ENCODE data around the gene ETV1. TPM values are rescaled to one million over a fixed set of nuclear protein-coding genes. Genes with fewer than 3 reads are reported as not detected.

ETV1 gene
- polyA plus RNA-seq, 1 donor from 2014 or later, result 1.5 TPM

GRCh38 chr7:13841284-13841683, 148.2 kb downstream of the ETV1 start:
- no peaks in the 10 kb centered on the region for H3K36me3 ChIP-seq (ENCODE audit: insufficient read depth, low read length)
- H2AFZ ChIP-seq (ENCODE audit: low read depth, low read length), result no peak overlapping the region
- H3K79me2 ChIP-seq (replicated peaks; ENCODE audit: insufficient read depth, low read length), result no peaks in the 10 kb centered on the region
- TF ChIP-seq MXI1 (conservative IDR thresholded peaks at IDR 0.05; ENCODE audit: poor library complexity, severe bottlenecking), result no peak
- no peaks in the 10 kb centered on the region for H3K9me3 ChIP-seq (ENCODE audit: low read length)
- H3K9ac ChIP-seq (ENCODE audit: low read length), result no peak overlapping the region
- no peak overlapping the region for H3K27ac ChIP-seq (ENCODE audit: low read length)
- H3K4me3 ChIP-seq (ENCODE audit: low read length), result no peak overlapping the region
- H3K4me2 ChIP-seq (ENCODE audit: low read length), result no peak overlapping the region
- no peaks in the 10 kb centered on the region for H3K27me3 ChIP-seq (ENCODE audit: insufficient read depth, low read depth, low read length)
- no peaks in the 10 kb centered on the region for H4K20me1 ChIP-seq (ENCODE audit: insufficient read depth)
- no peaks in the 10 kb centered on the region for H3F3A ChIP-seq (ENCODE audit: insufficient read depth, low read length, poor library complexity, severe bottlenecking)
- no peaks in the 10 kb centered on the region for H3K9me2 ChIP-seq (ENCODE audit: insufficient read depth, low read length)

Small RNA genes lying within 50 kb of the gene (small RNA-seq; reads per million reads assigned to genes)
- 0 to 1.2 (median 0) reads per million in 3 experiments for gene RF00019

All from neural cell (in vitro differentiated cells).